ENCODE results near the gene ADAM22.

GRCh38 chr7:88018501-88018900 lies 84.5 kb downstream of the ADAM22 start:
- TF ChIP-seq CTCF (IDR thresholded peaks at IDR 0.05), result no peak
- TF ChIP-seq EZH2 (IDR thresholded peaks at IDR 0.05; ENCODE audit: borderline replicate concordance, insufficient read depth, low read depth, low read length, poor library complexity, severe bottlenecking), result no peak
